NCI-H526 treated with DMSO at 0.1 percent for 48 hours (cell line): ENCODE data around the gene RTL1.

Experiments used
- DNase-seq: peaks from one replicate; lab custom pipeline; 2025; lab: John Stamatoyannopoulos, UW

RTL1 gene

GRCh38 chr14:100882026-100882967, 21.2 kb downstream of the RTL1 start:
- DNase-seq = no peak

- no peak for DNase-seq
Measured at GRCh38 chr14:100881211-100882025, 22.1 kb downstream of the RTL1 start.

- no peak for DNase-seq
Measured at GRCh38 chr14:100880271-100881101, 23.0 kb downstream of the RTL1 start.

- no peak for DNase-seq
Measured at GRCh38 chr14:100879782-100880181, 23.7 kb downstream of the RTL1 start.

- DNase-seq = no peak
Measured at GRCh38 chr14:100879194-100879593, 24.3 kb downstream of the RTL1 start.

GRCh38 chr14:100878271-100879146, 25.0 kb downstream of the RTL1 start:
- DNase-seq = no peak

- no peak for DNase-seq
Measured at GRCh38 chr14:100875861-100876590, 27.5 kb downstream of the RTL1 start.

GRCh38 chr14:100875126-100875525, 28.4 kb downstream of the RTL1 start:
- DNase-seq = no peak

- DNase-seq = no peak
Measured at GRCh38 chr14:100874411-100875091, 29.0 kb downstream of the RTL1 start.

- DNase-seq = no peak
Measured at GRCh38 chr14:100874051-100874410, 29.5 kb downstream of the RTL1 start.

- DNase-seq = no peak
Measured at GRCh38 chr14:100873096-100873482, 30.4 kb downstream of the RTL1 start.

- no peak for DNase-seq
Measured at GRCh38 chr14:100872259-100873095, 31.0 kb downstream of the RTL1 start.

- DNase-seq = no peak
Measured at GRCh38 chr14:100871234-100872186, 32.0 kb downstream of the RTL1 start.

GRCh38 chr14:100868621-100869370, 34.7 kb downstream of the RTL1 start:
- no peak for DNase-seq

- no peak for DNase-seq
Measured at GRCh38 chr14:100867631-100868315, 35.7 kb downstream of the RTL1 start.
